ENCODE measurements around the gene DCAF8. TPM values are rescaled to one million over a fixed set of nuclear protein-coding genes. Genes with fewer than 3 reads are reported as not detected.
A peak's percentile ranks its signal among the peaks of the same experiment; 100 is the strongest.

Gene DCAF8
- total RNA-seq, 2 experiments from 2014 or later: 86.9 to 94.1 TPM

DNA sequence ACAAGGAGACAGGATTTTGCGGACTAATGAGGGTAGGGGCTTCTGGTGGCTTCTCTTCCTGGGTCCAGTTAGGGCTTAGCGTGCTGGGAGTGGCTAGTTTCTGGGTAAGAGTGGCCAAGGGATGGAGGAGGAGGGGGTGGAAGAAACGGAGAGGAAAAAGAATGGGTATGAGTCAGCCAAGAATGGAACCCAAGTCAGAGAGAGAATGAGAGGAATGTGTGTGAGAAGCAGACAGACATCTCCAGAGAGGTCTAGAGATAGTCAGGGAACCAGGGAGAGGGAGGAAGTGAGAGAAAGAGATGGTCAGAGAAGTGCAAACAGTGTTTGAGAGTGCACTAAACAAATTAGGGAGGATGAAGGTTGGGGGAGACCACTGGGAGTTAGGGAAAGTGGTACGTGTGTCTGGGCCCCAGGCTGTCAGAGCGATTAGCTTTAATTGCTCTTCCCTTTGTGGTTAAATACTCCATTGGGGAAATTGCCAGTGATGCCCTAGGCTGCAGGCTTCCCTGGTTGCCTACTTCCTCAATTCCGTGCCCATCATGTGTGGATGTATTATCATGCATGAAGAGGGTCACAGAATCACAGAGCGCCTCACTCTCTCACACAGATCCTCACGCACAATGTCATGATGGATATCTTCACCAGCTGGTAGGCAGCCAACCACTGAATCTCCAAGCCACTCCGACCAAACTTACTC lies 55.8 kb downstream of the DCAF8 start:
- H3K9me3 Mint-ChIP-seq: no peaks in the 10 kb centered on the region
- H3K4me3 Mint-ChIP-seq: peak overlapping the region; percentile 87
- no peaks in the 10 kb centered on the region for H3K27me3 Mint-ChIP-seq
- H3K4me1 Mint-ChIP-seq: peaks cover 46% of the 10 kb centered on the region
- DNase-seq: no peak
- H3K27ac Mint-ChIP-seq: peak overlapping the region; percentile 78
- H3K36me3 Mint-ChIP-seq: peaks cover 20% of the 10 kb centered on the region

DNA sequence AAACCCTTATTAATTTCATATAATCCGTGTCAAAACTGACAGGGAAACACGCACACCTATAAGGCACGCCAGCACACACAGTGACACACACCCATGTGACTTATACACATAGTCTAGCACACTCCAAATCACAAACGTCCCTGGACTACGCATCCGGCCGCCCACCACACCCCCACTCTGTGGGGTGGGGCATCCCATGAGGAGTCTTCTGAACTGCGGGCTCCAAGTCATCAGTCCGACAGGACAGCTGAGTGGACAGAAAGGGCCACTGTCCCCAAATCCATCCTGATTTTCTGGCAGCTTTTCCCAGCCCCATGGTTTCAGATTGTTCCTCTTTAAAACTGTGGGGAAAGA lies 56.3 kb downstream of the DCAF8 start:
- Mint-ChIP-seq H3K36me3 (peaks cover 16% of the 10 kb centered on the region), H3K27ac (peak overlapping the region; percentile 78), H3K9me3 (no peaks in the 10 kb centered on the region), H3K4me3 (peak overlapping the region; percentile 87), H3K27me3 (no peaks in the 10 kb centered on the region), H3K4me1 (peaks cover 46% of the 10 kb centered on the region)
- DNase-seq: peak; percentile 59

DNA sequence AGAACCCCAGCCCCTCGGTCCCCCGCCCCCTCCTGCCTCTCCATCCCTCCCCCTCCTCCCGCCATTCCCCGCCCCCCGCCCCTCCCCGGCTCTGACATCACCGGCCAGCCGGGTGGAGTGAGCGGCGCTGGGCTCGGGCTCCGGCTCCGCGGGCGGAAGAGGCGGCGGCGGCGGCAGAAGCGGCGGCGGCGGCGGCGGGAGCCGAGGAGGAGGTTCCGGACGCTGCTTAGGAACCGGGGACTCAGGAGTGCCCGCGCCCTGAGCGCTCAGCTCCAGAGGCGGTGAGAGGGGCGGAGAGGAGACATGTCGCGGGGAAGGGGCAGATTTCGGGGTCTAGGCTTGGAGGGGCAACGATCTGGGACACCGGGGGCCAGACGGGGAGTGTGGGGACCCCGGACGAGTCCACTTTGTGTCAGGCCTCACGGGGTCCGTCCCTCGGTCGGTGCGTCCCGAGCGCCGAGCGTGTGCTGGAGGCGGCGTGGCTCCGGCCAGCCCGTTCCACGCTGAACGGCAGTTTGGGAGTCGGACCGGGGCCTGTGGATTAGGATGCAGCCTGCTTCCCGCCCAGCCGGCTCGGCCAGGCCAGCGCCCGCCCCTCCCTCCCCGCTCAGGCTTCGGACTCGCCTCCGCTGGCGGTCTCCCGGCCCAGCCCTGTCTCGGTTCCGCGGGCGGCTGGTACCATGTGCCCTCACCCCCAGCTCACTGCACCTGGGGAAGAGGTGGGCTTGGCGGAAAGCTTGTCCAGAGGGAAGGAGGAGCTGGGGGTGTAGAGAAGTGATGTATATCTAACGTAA lies 56.9 kb downstream of the DCAF8 start, which contains the start of gene PEA15:
PEA15 (plus strand) TSS at position 143 of the 794 bp plus-strand sequence. CDS start 6,161 bp downstream, outside the sequence.
- Mint-ChIP-seq H3K9me3 (no peaks in the 10 kb centered on the region), H3K4me3 (peak within 1 kb of the TSS; percentile 87), H3K4me1 (peaks cover 43% of the 10 kb centered on the region), H3K27me3 (no peaks in the 10 kb centered on the region), H3K27ac (peak within 1 kb of the TSS; percentile 83), H3K36me3 (peaks cover 14% of the 10 kb centered on the region)
- peak; percentile 75 for DNase-seq

DNA sequence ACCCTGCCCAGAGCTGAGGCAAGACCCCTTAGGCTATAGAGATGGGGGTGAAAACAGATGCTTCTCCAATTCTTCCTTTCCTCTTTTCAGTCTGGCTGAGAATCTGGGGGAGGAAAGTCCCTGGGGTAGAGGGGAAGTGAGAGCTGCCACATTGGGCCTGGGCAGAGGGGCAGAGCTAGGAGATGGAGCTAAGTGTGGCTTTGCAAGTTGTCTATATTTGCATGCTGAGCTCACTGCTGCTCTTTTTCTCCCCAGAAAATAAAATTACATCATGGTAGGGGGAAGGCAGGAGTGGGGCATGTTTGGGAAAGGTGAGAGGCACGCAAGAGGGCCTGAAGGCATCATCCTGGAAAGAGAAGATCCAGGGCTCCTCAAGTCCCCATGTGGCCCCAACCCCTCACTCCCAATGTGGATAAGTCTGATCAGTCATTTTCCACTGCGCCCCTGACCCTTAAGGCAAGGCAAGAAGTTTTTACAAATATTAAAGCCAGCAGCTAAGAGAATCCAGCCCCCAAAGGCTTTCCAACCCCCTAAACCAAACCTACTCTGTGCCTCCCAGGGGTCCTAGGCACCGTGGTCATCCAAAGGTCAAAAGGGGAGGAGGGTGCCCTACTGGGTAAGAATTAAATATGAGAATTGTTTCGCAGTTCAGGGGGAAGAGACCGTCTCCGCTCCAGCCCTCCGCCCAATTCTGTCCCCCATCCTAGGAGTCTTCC lies 57.7 kb downstream of the DCAF8 start:
- no peaks in the 10 kb centered on the region for H3K27me3 Mint-ChIP-seq
- H3K27ac Mint-ChIP-seq: peak overlapping the region; percentile 80
- no peak for DNase-seq
- H3K4me1 Mint-ChIP-seq: peaks cover 35% of the 10 kb centered on the region
- peaks cover 13% of the 10 kb centered on the region for H3K36me3 Mint-ChIP-seq
- H3K9me3 Mint-ChIP-seq: no peaks in the 10 kb centered on the region
- H3K4me3 Mint-ChIP-seq: peak overlapping the region; percentile 87

DNA sequence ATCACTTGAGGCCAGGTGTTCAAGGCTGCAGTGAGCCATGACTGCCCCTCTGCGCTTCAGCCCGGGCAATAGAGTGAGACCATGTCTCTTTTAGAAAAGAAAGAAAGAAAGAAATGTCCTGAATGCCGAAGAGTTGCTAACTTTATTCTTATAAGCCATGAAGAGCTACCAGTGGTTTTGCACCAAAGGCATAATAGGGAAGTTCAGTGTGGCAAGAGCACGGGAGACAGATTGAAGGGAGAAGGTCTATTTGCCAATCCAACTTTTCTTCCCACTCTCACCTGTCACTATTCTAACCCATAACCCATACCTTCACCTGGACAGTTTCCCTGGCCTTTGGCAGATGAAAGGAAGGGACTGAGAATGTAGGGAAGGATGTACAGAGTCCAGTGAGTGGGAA lies 61.6 kb downstream of the DCAF8 start:
- Mint-ChIP-seq H3K4me3 (no peak overlapping the region), H3K36me3 (peaks cover 2% of the 10 kb centered on the region), H3K27me3 (no peaks in the 10 kb centered on the region), H3K9me3 (no peaks in the 10 kb centered on the region), H3K27ac (no peak overlapping the region), H3K4me1 (peaks cover 5% of the 10 kb centered on the region)
- DNase-seq: no peak

DNA sequence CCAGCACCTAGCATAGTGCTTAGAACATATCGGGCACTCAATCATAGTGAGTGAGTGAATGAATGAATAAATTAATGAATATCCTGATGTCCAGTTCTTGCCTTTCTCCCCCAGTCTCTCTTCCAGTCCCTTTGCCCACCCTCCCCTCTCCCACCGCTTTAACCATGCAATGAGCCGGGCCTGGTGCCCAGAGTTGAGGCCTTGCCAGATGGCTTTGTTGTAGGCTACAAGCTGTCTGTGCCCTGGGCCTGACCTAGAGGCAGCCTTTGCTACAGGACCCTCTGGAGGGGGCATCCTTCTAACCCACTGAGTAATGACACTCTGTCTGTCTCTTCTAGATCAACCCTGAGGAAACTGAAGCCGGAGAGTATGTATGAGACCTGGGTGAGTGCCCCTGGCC lies 65.1 kb downstream of the DCAF8 start:
- no peaks in the 10 kb centered on the region for H3K36me3 Mint-ChIP-seq
- no peaks in the 10 kb centered on the region for H3K27me3 Mint-ChIP-seq
- no peaks in the 10 kb centered on the region for H3K4me1 Mint-ChIP-seq
- H3K4me3 Mint-ChIP-seq: no peak overlapping the region
- no peaks in the 10 kb centered on the region for H3K9me3 Mint-ChIP-seq
- no peak for DNase-seq
- no peak overlapping the region for H3K27ac Mint-ChIP-seq

DNA sequence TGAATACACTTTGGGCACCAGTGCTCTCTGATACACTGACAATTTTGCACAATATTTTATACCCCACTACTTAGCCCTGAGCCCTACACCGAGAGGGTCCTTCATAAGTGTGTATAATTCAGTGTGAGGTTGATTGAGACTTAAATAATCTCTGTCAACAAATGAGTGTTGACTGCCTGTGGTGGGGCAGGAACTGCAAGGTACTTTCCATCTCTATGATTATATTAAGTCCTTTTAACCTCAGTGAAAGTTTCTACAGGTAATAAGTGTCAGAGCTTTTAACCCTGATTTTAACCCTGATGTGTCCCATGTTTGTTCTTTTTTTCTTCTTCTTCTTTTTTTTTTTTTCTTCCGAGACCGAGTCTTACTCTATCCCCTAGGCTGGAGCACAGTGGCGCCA lies 66.2 kb downstream of the DCAF8 start:
- no peaks in the 10 kb centered on the region for H3K27me3 Mint-ChIP-seq
- no peak for DNase-seq
- H3K36me3 Mint-ChIP-seq: no peaks in the 10 kb centered on the region
- H3K9me3 Mint-ChIP-seq: no peaks in the 10 kb centered on the region
- no peak overlapping the region for H3K4me3 Mint-ChIP-seq
- no peaks in the 10 kb centered on the region for H3K4me1 Mint-ChIP-seq
- no peak overlapping the region for H3K27ac Mint-ChIP-seq

DNA sequence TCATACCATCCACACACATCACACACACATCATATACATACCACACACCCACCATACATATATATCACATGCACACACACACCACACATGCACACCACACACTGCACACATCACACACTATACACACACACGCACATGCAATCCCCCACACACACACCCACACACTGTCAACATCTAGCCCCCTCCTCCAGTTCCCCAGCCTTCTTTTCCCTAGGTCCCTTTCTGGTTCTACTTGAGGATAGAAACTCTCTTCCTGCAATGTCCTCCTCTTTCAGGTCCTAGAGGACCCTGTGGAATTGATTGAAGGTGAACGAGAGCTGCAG lies 67.7 kb downstream of the DCAF8 start:
- no peak for DNase-seq
- H3K27me3 Mint-ChIP-seq: no peaks in the 10 kb centered on the region

DNA sequence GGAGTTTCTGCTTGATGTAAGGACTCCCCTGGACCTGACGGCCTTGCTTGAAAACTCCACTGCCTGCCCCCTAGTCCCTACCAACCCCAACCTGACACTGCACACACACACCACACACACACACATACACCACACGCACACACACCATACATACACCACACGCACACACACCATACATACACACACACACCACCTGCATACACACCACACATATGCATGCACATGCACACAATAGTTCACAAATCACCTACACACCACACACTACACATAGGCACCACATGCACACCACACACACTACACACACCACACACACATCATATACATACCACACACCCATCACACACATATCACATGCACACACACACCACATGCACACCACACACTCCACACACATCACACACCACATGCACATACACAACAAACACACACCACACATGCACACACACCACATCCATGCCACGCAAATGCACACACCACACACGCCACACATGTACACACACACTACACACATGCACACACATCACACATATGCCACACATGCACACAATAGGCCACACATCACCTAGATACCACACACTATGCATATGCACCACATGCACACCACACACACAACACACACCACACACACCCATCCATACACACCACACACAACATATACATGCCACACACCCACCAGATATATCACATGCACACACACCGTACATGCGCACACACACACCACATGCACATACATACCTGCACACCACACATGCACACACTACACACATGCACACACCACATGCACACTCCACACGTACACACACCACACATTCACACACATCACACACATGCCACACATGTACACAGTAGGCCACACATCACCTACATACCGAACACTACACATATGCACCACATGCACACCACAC lies 68.3 kb downstream of the DCAF8 start:
- Mint-ChIP-seq H3K27ac (no peak overlapping the region), H3K27me3 (no peaks in the 10 kb centered on the region), H3K9me3 (no peaks in the 10 kb centered on the region), H3K36me3 (no peaks in the 10 kb centered on the region), H3K4me1 (no peaks in the 10 kb centered on the region), H3K4me3 (no peak overlapping the region)
- DNase-seq: no peak

More for the DNA sequence above, 67.7 kb downstream of the DCAF8 start:
- Mint-ChIP-seq H3K36me3 (no peaks in the 10 kb centered on the region), H3K9me3 (no peaks in the 10 kb centered on the region), H3K27ac (no peak overlapping the region), H3K4me3 (no peak overlapping the region), H3K4me1 (no peaks in the 10 kb centered on the region)

DNA sequence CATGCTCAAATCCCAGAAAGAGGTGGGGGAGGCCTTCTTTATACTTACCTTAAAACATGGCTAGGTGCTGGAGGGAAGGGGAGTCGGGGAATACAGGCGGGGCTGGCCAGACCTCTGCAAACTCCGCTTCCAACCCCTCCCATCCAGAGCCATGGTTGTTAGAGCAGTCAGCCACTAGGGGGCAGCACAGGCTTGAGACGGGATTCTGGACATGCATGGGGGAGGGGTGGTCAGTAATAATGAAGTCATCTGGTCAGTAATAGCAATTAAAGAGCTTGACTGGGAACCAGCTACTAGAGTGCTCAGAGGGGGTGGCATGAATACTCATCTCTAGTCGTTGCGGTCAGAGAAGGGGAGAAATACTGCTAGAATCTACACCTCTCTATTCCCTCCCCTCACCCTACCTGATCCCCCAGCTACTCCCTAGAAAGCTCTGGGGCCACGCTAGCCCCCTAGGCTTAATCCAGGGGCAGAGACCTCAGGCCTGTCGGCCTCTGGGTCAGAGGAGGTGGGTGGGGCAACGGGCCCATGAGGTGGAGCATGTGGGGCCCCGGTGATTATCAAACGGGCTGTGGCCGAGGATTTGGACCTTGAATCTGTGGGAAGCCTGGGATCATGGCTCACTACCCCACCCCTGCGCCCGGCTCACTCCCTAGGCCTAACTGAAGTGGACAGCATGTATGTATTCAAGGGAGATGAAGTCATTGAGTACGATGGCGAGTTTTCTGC lies 69.1 kb downstream of the DCAF8 start:
- no peaks in the 10 kb centered on the region for H3K27me3 Mint-ChIP-seq
- DNase-seq: peak; percentile 74
- no peaks in the 10 kb centered on the region for H3K36me3 Mint-ChIP-seq
- no peaks in the 10 kb centered on the region for H3K4me1 Mint-ChIP-seq
- H3K9me3 Mint-ChIP-seq: no peaks in the 10 kb centered on the region
- H3K27ac Mint-ChIP-seq: no peak overlapping the region
- H3K4me3 Mint-ChIP-seq: no peak overlapping the region

DNA sequence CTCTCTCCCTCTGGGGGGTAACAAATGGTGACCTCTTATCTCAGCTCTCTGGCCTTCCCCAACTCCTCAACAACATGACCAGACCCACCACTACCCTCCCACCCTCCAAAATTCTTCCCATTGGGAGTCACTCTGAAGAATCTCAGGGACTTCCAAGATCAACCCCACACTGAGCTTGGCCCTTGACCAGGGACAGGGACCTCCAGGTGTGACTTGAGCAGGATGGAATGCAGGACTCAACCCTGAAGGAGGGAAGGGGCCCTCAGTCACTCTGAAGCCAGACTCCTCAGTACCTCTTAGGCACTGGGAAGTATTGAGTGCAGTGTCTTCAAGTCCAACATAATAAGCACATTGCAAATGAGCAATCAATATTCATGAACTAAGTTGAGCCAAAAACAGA lies 70.1 kb downstream of the DCAF8 start:
- DNase-seq: no peak
- Mint-ChIP-seq H3K4me3 (no peak overlapping the region), H3K27ac (no peak overlapping the region), H3K4me1 (no peaks in the 10 kb centered on the region), H3K36me3 (no peaks in the 10 kb centered on the region), H3K9me3 (no peaks in the 10 kb centered on the region), H3K27me3 (no peaks in the 10 kb centered on the region)

DNA sequence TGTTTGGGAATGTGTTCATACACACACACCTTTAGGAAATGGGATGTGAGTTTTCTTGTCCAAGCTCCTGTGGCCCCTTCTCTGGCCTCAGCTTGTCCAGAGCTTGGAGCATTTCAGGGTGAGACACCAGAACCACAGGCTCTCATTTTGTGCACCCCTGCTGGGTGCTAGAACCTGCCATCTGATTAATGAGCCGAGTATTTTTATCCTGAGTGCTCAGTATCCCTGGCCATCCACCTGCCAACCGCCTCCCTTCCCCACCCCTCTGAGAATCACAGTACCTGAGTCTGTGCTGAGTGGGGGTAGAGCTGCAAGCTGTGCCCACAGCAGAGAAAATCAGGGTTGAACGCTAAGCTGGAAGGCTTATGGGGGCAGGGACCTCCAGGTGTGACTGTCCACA lies 70.6 kb downstream of the DCAF8 start:
- Mint-ChIP-seq H3K36me3 (no peaks in the 10 kb centered on the region), H3K27me3 (no peaks in the 10 kb centered on the region), H3K27ac (no peak overlapping the region), H3K9me3 (no peaks in the 10 kb centered on the region), H3K4me3 (no peak overlapping the region), H3K4me1 (no peaks in the 10 kb centered on the region)
- no peak for DNase-seq

DNA sequence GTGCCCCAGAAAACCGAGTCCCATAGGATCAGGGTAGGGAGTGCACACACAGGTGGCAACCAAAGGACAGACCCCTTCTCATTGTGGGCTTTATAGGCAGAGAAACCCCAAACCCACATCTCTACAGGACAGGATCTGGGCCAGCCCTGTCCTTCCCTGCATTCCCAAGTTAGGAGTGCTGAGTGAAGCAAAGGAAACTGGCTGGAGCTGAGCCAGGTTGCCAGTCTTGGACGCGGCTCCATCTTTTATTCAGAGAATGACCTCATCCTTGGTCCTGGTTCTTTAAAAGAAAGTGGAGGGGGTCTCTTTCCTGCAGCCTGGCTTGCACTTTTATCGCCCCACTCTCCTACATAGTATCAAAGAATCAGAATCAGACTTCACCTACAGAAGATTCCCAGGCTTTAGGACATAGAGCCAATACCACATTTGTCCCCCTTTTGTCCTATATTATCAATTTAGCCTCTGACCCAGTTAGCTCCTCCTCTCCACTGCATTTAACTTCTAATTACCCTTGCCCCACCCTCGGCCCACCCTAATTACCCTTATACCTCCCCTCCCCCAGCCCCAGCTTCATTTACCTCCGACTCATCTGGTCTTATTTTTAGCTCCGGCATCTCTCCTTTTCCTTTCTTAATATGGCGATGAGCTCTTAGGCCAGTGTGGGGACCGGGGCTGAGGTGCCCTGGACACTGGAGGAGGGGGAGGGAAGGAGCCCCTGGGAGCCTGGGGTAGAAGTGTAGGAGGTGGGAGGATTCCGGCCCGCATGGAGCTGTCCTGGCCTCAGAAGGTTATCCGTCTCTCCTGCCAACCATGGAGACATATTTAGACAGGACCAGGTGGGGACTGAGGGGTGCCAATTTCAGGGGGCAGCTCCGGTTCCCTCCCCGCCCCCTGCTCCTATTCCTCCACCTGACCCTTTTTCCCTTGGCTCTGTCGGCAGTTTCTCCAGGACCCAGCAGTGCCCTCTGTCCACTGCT lies 72.4 kb downstream of the DCAF8 start, which contains the start of gene CASQ1:
CASQ1 (plus strand) TSS at position 927 of the 977 bp plus-strand sequence. CDS start 177 bp downstream, outside the sequence.
- H3K9me3 Mint-ChIP-seq: no peaks in the 10 kb centered on the region
- no peak within 1 kb of the TSS for H3K27ac Mint-ChIP-seq
- H3K27me3 Mint-ChIP-seq: no peaks in the 10 kb centered on the region
- no peak for DNase-seq
- H3K36me3 Mint-ChIP-seq: no peaks in the 10 kb centered on the region
- no peaks in the 10 kb centered on the region for H3K4me1 Mint-ChIP-seq
- no peak within 1 kb of the TSS for H3K4me3 Mint-ChIP-seq

Data from activated naive CD8-positive, alpha-beta T cell treated with anti-CD3 and anti-CD28 coated beads for 36 hours (primary cell).